A549 (cell line): ENCODE results near the gene SEZ6L2. TPM values are rescaled to one million over a fixed set of nuclear protein-coding genes. Genes with fewer than 3 reads are reported as not detected.

ENCODE experiments used
- ATAC-seq, 2 experiments: fragments of 200-7000 bp in 1 of 2; fragments of >200 bp in 1 of 2; cut with Nextera tagmentation in 1 of 2; cut with Tn5 transposase in 1 of 2; 3 replicates each; pipeline versions ENCODE4 v1.8.0 to v1.9.1; 2018 to 2020; ENCODE audit warnings: mild to moderate bottlenecking in 1 of 2, moderate library complexity in 1 of 2
- CTCF ChIA-PET: fragments of 300-600 bp; sonication (Branson Sonifier 250); formaldehyde crosslinking; extraction: SDS; loops from one replicate; lab custom pipeline; 2021; ENCODE audit warnings: antibody characterized with exemption, inconsistent platforms; lab: Yijun Ruan, JAX
- POLR2A ChIA-PET: fragments of 350-600 bp; formaldehyde crosslinking; extraction: SDS; loops from one replicate; lab custom pipeline; 2021; ENCODE audit warnings: antibody characterized with exemption, inconsistent platforms; lab: Yijun Ruan, JAX
- DNase-seq, 2 experiments: peaks; one replicate each; pipeline versions ENCODE4 v3.0.0 to v3.0.0-alpha.2; 2011 to 2016; ENCODE audit warnings: low read depth in 1 of 2, low spot score in 1 of 2
- FAIRE-seq: peaks from 2 replicates; lab custom pipeline; 2011; peaks lifted over from hg19 to GRCh38; lab: Jason Lieb, UNC
- H3K27ac ChIP-seq, 2 experiments: fragments of >200 bp; sonication (Bioruptor Twin); formaldehyde crosslinking; 3 replicates each; pipeline ENCODE4 v1.5.1; 2016 to 2017
- H3K4me1 ChIP-seq: fragments of >200 bp; sonication (Bioruptor Twin); formaldehyde crosslinking; 3 replicates; pipeline ENCODE4 v1.6.1; 2016
- H3K4me2 ChIP-seq: fragments of >200 bp; sonication (Bioruptor Twin); formaldehyde crosslinking; 3 replicates; pipeline ENCODE4 v1.6.1; 2016
- H3K4me3 ChIP-seq: fragments of >200 bp; sonication (Bioruptor Twin); formaldehyde crosslinking; 3 replicates; pipeline ENCODE4 v1.5.1; 2016
- H3K9me3 ChIP-seq: fragments of >200 bp; sonication (Bioruptor Twin); formaldehyde crosslinking; 3 replicates; pipeline ENCODE4 v1.6.1; 2016
- CBX2 ChIP-seq: fragments of 200-600 bp; sonication (generic); IDR thresholded peaks from 2 replicates; pipeline ENCODE4 v1.6.1; 2016; ENCODE audit warnings: low read depth, mild to moderate bottlenecking, borderline replicate concordance
- CHD2 ChIP-seq: fragments of 150-350 bp; IDR thresholded peaks from 2 replicates; pipeline ENCODE4 v1.6.1; 2014; ENCODE audit warnings: low read length; ENCODE audit not compliant: partially characterized antibody
- CTCF ChIP-seq: fragments of >200 bp; sonication (Bioruptor Twin); formaldehyde crosslinking; IDR thresholded peaks from 3 replicates; pipeline ENCODE4 v1.5.1; 2016
- FOSB ChIP-seq: fragments of 250-450 bp; sonication (Bioruptor Pico); IDR thresholded peaks from 2 replicates; pipeline ENCODE4 v1.5.0; 2020; ENCODE audit warnings: mild to moderate bottlenecking, moderate library complexity
- FOSL2 ChIP-seq, 2 experiments: fragments of 450-650 bp in 1 of 2; fragments of >200 bp in 1 of 2; sonication (Bioruptor Twin) in 1 of 2; formaldehyde crosslinking; IDR thresholded peaks; 2 replicates each; pipeline versions ENCODE4 v1.5.0 to v1.6.1; 2016 to 2020; ENCODE audit warnings: mild to moderate bottlenecking in 1 of 2, moderate library complexity in 1 of 2
- FOXS1 ChIP-seq: fragments of 250-450 bp; sonication (Bioruptor Pico); IDR thresholded peaks from 2 replicates; pipeline ENCODE4 v1.5.0; 2020; ENCODE audit warnings: mild to moderate bottlenecking, moderate library complexity
- HDAC2 ChIP-seq: fragments of 200-600 bp; sonication (generic); IDR thresholded peaks from 2 replicates; pipeline ENCODE4 v1.6.1; 2016
- HEYL ChIP-seq: fragments of 250-450 bp; sonication (Bioruptor Pico); IDR thresholded peaks from 2 replicates; pipeline ENCODE4 v1.8.0; 2021; ENCODE audit warnings: mild to moderate bottlenecking, moderate library complexity
- JUN ChIP-seq, 2 experiments: fragments of >200 bp; sonication (Bioruptor Twin); formaldehyde crosslinking; IDR thresholded peaks; 2 replicates in 1 of 2; 3 replicates in 1 of 2; pipeline ENCODE4 v1.6.1; 2016 to 2017
- JUNB ChIP-seq: fragments of >200 bp; sonication (Bioruptor Twin); formaldehyde crosslinking; IDR thresholded peaks from 2 replicates; pipeline ENCODE4 v1.6.1; 2016
- MAX ChIP-seq: IDR thresholded peaks from 2 replicates; pipeline ENCODE4 v1.6.1; 2012
- NFE2L2 ChIP-seq: fragments of 150-350 bp; conservative IDR thresholded peaks from 2 replicates; pipeline ENCODE4 v1.6.1; 2014; ENCODE audit warnings: low read length
- POLR2A ChIP-seq: IDR thresholded peaks from 2 replicates; pipeline ENCODE4 v1.6.1; 2012; ENCODE audit warnings: mild to moderate bottlenecking, low read length
- RCOR1 ChIP-seq: fragments of 150-350 bp; IDR thresholded peaks from 2 replicates; pipeline ENCODE4 v1.6.1; 2014; ENCODE audit warnings: antibody characterized with exemption, low read length, low read depth
- RNF2 ChIP-seq: fragments of 200-600 bp; sonication (generic); IDR thresholded peaks from 2 replicates; pipeline ENCODE4 v1.6.1; 2016; ENCODE audit warnings: low read depth, mild to moderate bottlenecking, antibody characterized with exemption, moderate library complexity, borderline replicate concordance
- ZFP36 ChIP-seq: fragments of 450-650 bp; IDR thresholded peaks from 2 replicates; pipeline ENCODE4 v1.6.1; 2014; ENCODE audit warnings: borderline replicate concordance; ENCODE audit not compliant: partially characterized antibody
- ZNF302 ChIP-seq: fragments of 250-450 bp; sonication (Bioruptor Pico); IDR thresholded peaks from 2 replicates; pipeline ENCODE4 v1.9.0; 2021; ENCODE audit warnings: inconsistent platforms, mild to moderate bottlenecking, moderate library complexity
- ZSCAN20 ChIP-seq: fragments of 250-450 bp; sonication (Bioruptor Pico); IDR thresholded peaks from 2 replicates; pipeline ENCODE4 v1.8.0; 2022; ENCODE audit warnings: mild to moderate bottlenecking, moderate library complexity
- WGBS: methylation state at CpG from one replicate; pipeline ENCODE4 v1.1.6; 2017; ENCODE audit errors: missing lambda C conversion rate; 5-methylcytosine and 5-hydroxymethylcytosine counted together
- polyA plus RNA-seq, 4 experiments: library from polyadenylated mRNA; depleted of rRNA in 3 of 4; stranded (reverse); fragments of >200 nt; fragmentation: RNase III in 1 of 4; extraction: RNeasy Plus Mini Kit Qiagen cat#74134 plus additional on column Dnase treatment in 1 of 4; gene quantifications; 2 replicates in 3 of 4; 3 replicates in 1 of 4; pipeline ENCODE4 v1.2.3, GENCODE V29; 2011 to 2017
- TF ChIP-seq, protein P1 (sequence below): fragments of >200 bp; sonication (Bioruptor Twin); formaldehyde crosslinking; IDR thresholded peaks from 2 replicates; pipeline ENCODE4 v1.6.1; 2016
- TF ChIP-seq, protein P2 (sequence below): fragments of 200-600 bp; sonication (generic); IDR thresholded peaks from 2 replicates; pipeline ENCODE4 v1.6.1; 2016; ENCODE audit warnings: antibody characterized with exemption, mild to moderate bottlenecking, moderate library complexity
- TF ChIP-seq, protein P3 (sequence below): fragments of >200 bp; sonication (Bioruptor Twin); formaldehyde crosslinking; IDR thresholded peaks from 3 replicates; pipeline ENCODE4 v1.6.1; 2016
- TF ChIP-seq, protein P4 (sequence below): IDR thresholded peaks from 2 replicates; pipeline ENCODE4 v1.6.1; 2012; ENCODE audit warnings: low read depth, borderline replicate concordance
- TF ChIP-seq, protein P5 (sequence below): fragments of 150-350 bp; IDR thresholded peaks from 2 replicates; pipeline ENCODE4 v1.6.1; 2014; ENCODE audit warnings: low read depth, mild to moderate bottlenecking, low read length

SEZ6L2 gene
- polyA plus RNA-seq, 2 of the 4 experiments (the other 2 are of a cell fraction) = 4.3 to 11.4 TPM

DNA sequence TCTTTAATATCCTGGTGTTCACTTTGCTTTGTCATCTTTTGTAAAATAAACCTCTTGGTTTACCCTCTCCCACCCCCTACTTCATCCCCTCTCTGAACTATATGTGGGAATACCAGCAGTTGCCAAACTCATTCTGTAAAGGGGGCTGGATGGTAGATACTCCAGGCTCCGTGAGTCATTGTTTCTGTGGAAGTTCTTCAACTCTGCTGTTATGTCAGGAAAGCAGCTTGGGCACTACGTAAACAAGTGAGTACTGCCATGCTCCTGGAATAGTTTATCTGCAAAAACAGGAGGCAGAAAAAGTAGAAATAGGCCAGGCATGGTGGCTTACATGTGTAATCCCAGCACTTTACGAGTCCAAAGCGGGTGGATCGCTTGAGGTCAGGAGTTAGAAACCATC lies 61.5 kb downstream of the SEZ6L2 start:
- FAIRE-seq (no peak), DNase-seq (no peak), ATAC-seq (no peak)
- Histone ChIP-seq H3K27ac (no peak overlapping the region), H3K4me3 (no peak overlapping the region), H3K4me1 (peaks cover 16% of the 10 kb centered on the region), H3K9me3 (no peaks in the 10 kb centered on the region), H3K4me2 (no peak overlapping the region)
- 89% methylated on average over 5 of the region's 5 CpGs for WGBS
- TF ChIP-seq FOSB (no peak), ZSCAN20 (CRISPR knock-in tag) (no peak), MAX (no peak), CBX2 (no peak)
- TF ChIP-seq, protein P1, sequence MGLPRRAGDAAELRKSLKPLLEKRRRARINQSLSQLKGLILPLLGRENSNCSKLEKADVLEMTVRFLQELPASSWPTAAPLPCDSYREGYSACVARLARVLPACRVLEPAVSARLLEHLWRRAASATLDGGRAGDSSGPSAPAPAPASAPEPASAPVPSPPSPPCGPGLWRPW = no peak
- TF ChIP-seq, protein P2, sequence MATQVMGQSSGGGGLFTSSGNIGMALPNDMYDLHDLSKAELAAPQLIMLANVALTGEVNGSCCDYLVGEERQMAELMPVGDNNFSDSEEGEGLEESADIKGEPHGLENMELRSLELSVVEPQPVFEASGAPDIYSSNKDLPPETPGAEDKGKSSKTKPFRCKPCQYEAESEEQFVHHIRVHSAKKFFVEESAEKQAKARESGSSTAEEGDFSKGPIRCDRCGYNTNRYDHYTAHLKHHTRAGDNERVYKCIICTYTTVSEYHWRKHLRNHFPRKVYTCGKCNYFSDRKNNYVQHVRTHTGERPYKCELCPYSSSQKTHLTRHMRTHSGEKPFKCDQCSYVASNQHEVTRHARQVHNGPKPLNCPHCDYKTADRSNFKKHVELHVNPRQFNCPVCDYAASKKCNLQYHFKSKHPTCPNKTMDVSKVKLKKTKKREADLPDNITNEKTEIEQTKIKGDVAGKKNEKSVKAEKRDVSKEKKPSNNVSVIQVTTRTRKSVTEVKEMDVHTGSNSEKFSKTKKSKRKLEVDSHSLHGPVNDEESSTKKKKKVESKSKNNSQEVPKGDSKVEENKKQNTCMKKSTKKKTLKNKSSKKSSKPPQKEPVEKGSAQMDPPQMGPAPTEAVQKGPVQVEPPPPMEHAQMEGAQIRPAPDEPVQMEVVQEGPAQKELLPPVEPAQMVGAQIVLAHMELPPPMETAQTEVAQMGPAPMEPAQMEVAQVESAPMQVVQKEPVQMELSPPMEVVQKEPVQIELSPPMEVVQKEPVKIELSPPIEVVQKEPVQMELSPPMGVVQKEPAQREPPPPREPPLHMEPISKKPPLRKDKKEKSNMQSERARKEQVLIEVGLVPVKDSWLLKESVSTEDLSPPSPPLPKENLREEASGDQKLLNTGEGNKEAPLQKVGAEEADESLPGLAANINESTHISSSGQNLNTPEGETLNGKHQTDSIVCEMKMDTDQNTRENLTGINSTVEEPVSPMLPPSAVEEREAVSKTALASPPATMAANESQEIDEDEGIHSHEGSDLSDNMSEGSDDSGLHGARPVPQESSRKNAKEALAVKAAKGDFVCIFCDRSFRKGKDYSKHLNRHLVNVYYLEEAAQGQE = no peak
- ChIA-PET POLR2A (no interaction called here), CTCF (interaction anchor here (0.8 to 26.2 kb wide), 3 partner anchors 11 to 40 kb away, joined by 3 to 568 read pairs (median 53); partner anchors contain the start of genes MAZ, MVP, PAGR1 and PRRT2)

DNA sequence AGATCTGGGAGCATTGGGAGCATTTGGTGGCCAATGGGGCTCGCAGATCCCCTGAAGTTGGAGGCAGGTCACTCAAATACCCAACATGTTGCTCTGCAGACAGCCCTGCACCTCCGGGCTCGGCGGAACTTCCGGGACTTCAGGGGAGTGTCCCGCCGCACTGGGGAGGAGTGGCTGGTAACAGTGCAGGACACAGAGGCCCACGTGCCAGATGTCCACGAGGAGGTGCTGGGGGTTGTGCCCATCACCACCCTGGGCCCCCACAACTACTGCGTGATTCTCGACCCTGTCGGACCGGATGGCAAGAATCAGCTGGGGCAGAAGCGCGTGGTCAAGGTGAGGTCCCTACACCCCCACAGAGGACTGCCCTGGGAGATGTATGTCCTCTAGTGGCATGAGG lies 62.7 kb downstream of the SEZ6L2 start:
- CTCF ChIA-PET = interaction anchor here (0.7 to 26.2 kb wide), 3 partner anchors 12 to 18 kb away, joined by 3 to 568 read pairs (median 53); partner anchors contain the start of genes MAZ, MVP, PAGR1 and PRRT2
- peaks cover 16% of the 10 kb centered on the region for H3K4me1 ChIP-seq
- WGBS = 94% methylated on average over 8 of the region's 15 CpGs
- FAIRE-seq (no peak), DNase-seq (no peak)
- TF ChIP-seq ZFP36 (no peak), RNF2 (no peak), JUNB (no peak), CHD2 (no peak), CBX2 (no peak), HEYL (no peak), JUN (IDR thresholded peaks at IDR 0.05) (no peak), POLR2A (no peak), FOXS1 (no peak), ZNF302 (CRISPR knock-in tag) (no peak), RCOR1 (no peak), NFE2L2 (no peak), CTCF (no peak), FOSL2 (IDR thresholded peaks at IDR 0.05) (no peak), FOSL2 (CRISPR knock-in tag; IDR thresholded peaks at IDR 0.05) (no peak), HDAC2 (no peak)
- TF ChIP-seq, protein P3, sequence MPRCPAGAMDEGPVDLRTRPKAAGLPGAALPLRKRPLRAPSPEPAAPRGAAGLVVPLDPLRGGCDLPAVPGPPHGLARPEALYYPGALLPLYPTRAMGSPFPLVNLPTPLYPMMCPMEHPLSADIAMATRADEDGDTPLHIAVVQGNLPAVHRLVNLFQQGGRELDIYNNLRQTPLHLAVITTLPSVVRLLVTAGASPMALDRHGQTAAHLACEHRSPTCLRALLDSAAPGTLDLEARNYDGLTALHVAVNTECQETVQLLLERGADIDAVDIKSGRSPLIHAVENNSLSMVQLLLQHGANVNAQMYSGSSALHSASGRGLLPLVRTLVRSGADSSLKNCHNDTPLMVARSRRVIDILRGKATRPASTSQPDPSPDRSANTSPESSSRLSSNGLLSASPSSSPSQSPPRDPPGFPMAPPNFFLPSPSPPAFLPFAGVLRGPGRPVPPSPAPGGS = no peak
- TF ChIP-seq, protein P4, sequence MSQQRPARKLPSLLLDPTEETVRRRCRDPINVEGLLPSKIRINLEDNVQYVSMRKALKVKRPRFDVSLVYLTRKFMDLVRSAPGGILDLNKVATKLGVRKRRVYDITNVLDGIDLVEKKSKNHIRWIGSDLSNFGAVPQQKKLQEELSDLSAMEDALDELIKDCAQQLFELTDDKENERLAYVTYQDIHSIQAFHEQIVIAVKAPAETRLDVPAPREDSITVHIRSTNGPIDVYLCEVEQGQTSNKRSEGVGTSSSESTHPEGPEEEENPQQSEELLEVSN = no peak
- TF ChIP-seq, protein P5, sequence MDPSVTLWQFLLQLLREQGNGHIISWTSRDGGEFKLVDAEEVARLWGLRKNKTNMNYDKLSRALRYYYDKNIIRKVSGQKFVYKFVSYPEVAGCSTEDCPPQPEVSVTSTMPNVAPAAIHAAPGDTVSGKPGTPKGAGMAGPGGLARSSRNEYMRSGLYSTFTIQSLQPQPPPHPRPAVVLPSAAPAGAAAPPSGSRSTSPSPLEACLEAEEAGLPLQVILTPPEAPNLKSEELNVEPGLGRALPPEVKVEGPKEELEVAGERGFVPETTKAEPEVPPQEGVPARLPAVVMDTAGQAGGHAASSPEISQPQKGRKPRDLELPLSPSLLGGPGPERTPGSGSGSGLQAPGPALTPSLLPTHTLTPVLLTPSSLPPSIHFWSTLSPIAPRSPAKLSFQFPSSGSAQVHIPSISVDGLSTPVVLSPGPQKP = no peak
- TF ChIP-seq, all 56 proteins: peak for 0
- 0 out of 6 replicates have a peak, but pooled peaks have one; percentile 24 to 41 for ATAC-seq
- no peak overlapping the region for H3K27ac ChIP-seq
- H3K9me3 ChIP-seq = no peaks in the 10 kb centered on the region
- no peak overlapping the region for H3K4me2 ChIP-seq
- no peak overlapping the region for H3K4me3 ChIP-seq
- POLR2A ChIA-PET = no interaction called here
